NCI-H748 treated with DMSO at 0.1 percent for 48 hours (cell line): Measurements from ENCODE around the gene IDI1.
"Not testable (repeated sequence)": the region's sequence is repeated elsewhere in the genome, so short reads cannot be mapped to it uniquely, and the experiment has no call there.

Experiments
- DNase-seq: peaks from one replicate; lab custom pipeline; 2025; lab: John Stamatoyannopoulos, UW

IDI1 gene

DNA sequence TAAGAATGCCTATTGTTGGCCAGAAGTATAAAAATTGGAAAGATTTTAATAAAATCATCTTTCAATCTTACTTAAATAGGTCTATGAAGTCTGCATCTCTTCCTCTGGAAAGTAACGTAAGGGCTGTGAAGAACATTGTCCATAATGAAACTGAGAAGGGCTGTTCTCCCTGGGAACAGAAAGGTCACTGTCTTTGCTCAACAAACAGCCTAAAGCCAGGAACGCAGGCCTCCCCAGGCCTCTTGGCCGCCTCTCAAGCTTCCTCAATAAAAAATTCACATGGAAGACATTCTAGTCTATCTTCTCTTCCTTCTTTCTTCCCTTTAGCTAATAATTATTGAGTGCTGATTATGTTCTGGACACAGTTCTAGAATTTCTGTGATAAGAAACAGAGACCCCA is 14.2 kb downstream of the IDI1 start:
- DNase-seq, result no peak

DNA sequence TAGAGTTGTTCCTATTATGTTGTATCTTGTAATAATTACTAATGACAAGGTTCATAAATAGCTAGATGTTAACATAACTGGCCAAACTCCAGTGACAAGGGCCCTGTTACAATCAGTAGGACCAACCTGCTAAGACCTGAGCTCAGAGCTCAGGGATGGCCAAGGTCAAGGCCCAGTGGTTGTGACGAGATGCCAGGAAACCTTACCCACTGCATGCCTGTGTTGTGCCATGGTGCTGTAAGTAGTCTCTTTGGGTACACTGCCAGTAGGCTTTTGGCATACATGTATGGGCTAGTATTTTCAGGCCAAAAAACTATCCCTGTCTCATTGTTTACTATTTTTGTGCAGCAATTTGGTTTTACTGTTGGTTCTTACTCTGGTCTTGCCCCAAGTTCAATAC is 15.3 kb downstream of the IDI1 start:
- no peak for DNase-seq

DNA sequence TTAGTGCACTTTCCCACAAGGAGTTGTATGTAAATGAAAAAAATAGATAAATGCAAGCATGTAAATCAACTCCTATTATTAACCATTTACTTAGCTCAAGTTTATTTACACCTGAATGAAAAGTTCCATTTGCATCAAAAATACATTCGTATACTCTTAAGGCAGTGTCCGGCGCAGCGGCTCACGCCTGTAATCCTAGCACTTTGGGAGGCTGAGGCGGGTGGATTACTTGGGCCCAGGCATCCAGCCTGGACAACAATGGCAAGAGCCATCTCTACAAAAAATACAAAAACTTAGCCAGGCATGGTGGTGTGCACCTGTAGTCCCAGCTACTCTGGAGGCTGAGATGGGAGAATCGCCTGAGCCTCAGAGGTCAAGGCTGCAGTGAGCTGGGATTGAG is 19.1 kb downstream of the IDI1 start:
- no peak for DNase-seq

DNA sequence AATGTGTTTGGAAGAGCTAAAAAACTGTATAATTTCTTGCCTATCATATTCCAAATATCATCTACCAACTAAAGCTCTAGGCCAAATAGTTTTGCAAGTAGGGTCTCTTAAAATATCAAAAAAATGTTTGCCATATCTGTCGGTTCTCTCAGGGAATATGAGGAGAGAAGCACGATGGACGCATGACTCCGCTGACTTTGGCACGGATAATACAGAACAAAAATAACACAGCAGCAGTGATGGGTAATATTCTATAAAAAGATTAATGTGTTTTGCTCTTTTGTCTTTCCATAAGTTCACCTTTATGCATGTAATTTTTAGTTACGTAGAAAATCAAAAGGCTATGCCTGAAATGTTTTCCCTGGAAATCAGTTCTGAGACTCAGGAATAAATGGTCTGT is 22.3 kb downstream of the IDI1 start:
- no peak for DNase-seq

DNA sequence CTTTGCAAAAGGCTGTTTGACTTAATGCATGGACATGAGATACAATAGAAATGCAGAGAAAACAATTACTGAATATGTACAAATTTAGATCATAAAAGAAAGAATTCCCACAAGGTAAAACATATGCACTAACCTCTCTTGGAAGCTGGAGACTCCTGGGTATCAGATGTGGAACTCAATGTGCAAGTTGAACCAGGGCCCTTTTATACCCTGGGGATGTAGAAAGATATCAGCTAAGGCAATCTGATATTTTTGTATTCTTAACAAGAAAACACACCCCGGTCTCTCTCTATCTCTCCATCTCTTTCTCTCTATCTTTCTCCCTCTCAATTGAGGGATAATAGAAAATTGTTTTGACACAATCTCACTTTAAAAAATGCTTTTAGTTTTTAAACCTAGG is 23.2 kb downstream of the IDI1 start, which contains the start of gene IDI2:
Gene IDI2 (minus strand): TSS at position 177 of the 400 bp plus-strand sequence. CDS start 1,136 bp downstream, outside the sequence.
- DNase-seq, result no peak

DNA sequence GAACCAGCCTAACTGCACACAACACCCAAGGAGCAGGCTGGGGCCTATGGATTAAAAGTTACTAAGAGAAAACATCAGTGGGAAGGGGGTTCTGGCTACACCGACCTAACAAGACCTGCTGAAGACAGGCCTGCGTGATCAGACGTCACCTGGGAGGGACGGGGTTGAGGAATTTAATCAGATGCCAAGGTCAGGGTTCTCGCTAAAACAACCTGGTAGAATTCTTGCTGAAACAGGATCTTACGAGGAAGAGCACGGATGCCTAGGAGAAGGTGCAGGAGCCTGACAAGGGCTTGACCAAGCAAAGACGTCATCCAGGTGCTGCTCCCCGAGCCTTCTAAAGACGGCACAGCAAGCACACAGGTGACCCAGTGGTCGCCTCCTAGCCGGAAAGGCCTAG is 24.8 kb downstream of the IDI1 start:
- no peak for DNase-seq

DNA sequence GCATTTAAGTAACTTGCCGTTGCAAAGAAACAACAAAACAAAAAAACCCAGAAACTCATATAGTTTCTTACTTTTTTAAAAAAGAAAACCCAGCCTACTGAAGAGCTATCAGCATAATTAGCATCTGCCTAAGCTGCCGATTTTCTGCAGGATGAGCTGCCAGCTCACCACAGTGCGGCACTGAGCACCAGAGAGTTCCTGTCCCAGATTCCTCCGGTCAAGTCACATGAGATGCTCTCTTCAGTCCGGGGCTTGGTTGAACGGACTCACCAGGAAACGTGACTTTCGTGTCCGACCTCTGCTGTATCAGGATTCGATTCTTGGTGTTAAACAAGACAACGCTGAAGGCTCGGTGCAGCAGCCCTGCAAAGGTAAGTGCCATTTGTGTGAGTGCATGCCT is 26.5 kb downstream of the IDI1 start:
- DNase-seq, result no peak

DNA sequence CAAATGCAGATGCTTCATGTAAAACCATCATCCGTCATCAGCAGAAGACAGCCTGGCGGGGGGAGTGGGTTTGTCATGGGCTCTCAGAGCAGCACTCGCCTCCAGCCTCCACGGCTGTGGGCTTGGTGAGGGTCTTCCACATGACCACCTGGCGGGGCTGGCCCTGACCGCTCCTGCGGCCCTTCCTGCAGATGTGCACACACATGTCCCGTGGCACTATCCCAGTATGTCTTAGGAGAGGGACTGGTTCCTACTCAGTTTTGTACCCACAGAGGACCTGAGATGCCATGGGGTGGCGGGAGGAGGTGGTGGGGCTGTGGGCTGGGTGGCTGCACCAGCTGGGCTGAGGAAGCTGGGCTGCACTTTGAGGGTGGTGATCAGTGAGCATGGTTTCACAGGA is 28.0 kb downstream of the IDI1 start:
- DNase-seq, result no peak

DNA sequence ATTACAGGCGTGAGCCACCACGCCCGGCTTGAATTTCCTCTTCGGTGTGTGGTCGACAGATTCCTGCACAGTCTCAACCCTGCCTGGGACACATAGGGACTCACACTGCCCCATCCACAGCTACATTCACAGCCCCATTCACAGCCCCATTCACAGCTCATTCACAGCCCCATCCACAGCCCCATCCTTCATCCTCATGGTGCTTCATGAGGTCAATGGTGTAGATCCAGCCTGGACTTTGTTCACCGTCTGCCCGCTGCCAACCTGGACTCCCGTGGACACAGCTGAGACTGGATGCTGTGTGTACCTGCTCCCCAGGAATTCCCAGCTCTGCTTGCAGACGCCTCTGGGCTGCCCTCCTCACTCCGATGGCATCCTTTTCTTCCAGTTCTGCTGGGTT is 28.5 kb downstream of the IDI1 start:
- DNase-seq, result no peak

DNA sequence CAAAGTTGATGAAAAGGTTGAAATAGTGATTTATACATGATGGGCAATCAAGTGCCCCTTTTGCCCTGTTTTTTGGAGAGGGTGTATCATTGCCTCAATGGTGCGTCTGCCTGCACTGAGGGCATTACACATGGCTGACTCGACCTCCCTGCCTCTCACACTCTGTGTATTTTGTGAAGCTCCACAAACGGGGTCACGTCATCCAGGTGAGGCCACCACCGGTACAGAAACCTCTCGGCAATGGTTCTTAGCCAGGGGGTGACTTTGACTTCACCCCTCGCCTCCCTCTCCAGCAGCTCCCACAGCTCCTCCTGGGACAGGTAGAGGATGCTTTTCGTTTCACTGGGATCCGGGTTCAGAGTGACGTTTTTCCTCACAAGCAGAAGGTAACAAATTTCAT is 29.6 kb downstream of the IDI1 start:
- no peak for DNase-seq

DNA sequence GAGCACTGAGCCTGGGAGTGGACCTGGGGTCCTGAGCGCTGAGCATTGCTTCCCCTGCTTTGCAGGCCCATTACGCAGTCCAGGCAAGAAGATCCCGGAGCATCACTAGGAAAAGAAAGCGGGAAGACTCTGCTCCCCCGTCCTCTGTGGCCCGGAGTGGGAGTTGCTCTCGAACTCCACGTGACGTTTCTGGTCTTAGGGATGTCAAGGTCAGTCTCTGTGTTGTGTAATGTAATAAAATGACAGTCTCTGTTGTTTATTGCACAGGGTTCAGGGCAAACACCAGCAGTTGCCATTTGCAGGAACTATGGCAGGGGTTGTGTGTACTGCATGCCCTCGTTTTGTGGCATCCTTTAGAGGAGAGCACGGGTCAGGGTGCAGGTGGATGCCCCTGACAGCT is 33.2 kb downstream of the IDI1 start:
- no peak for DNase-seq

DNA sequence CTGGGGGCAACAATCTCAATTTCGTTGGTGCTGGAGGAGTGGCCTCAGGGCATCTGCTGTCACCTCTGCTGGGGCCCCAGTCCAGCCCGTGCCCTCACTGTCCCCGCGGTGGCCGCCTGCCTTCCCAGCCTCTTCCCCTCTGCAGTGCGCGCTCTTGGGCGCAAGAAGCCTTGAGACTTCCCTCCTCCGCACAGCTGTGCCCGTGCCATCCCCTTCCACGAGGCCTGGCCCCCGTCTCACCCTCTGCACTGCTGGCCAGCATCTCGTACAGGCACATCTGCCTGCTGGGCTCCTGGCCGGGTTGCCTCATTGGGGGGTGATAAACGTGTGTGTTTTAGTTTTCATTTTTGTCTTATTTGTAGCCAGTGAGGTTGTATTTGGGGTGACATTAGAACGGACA is 37.2 kb downstream of the IDI1 start:
- no peak for DNase-seq

DNA sequence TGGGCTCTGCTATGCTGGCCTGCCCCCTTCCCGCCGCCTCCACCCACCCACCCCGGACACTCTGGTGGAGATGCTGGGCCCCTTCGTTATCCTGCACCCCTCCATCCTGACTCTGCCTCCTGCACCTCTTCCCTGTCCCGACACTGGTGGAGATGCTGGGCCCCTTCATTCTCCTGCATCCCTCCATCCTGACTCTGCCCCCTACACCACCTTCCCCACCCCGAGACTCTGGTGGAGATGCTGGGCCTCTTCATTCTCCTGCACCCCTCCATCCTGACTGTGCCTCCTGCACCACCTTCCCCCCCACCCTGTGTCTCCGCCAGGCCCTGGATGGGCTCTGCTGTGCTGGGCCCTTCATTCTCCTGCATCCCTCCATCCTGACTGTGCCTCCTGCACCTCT is 38.2 kb downstream of the IDI1 start:
- no peak for DNase-seq

DNA sequence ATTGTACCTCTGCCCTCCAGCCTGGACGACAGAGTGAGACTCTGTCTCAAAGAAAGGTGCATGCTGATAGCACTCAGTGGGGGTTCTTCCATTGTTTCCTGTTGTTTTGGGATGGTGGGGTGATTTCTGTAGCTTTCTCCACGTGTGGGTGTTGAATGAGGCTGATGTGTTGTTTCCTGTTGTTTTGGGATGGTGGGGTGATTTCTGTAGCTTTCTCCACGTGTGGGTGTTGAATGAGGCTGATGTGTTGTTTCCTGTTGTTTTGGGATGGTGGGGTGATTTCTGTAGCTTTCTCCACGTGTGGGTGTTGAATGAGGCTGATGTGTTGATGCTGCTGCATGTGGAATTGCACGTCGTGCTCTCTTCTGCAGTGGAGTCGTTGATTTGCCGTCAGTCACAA is 39.0 kb downstream of the IDI1 start:
- DNase-seq, result not testable (repeated sequence)

DNA sequence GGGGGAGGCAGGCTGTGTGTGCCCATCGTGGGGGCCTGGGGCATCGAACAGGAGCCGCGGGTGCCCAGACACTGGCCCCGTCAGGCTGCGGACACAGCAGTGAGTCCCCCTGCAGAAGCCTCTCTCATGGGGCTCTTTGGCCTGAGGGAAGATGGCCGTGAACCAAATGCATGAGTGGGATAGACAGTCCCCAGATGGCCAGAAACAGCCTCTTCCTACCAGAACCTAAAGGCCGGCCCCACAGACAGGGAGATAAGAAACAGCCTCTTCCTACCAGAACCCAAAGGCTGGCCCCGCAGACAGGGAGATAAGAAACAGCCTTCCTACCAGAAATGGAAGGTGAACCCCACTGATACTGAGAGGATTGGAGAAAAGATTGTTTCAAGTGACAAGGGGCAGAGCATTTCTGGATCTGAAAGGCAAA is 39.8 kb downstream of the IDI1 start:
- no peak for DNase-seq

DNA sequence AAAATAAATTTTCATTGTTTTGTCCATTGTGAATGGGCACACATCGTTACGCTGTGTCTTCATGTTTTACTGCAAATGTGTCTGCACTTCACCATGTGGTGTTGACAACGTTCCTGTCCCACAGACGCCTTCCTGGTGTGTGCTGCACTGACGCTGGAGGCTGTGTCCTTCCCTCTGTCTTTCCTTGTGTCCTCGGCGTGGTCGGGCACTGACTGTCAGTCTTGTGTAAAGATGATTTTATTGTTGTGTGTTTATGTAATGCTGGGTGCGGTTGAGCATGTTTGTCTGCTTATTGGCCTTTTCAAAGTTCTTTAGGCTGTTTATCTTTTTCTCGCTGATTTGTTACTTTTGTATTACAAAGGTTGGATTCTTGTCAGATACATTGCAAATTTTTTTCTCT is 41.3 kb downstream of the IDI1 start:
- DNase-seq, result no peak

DNA sequence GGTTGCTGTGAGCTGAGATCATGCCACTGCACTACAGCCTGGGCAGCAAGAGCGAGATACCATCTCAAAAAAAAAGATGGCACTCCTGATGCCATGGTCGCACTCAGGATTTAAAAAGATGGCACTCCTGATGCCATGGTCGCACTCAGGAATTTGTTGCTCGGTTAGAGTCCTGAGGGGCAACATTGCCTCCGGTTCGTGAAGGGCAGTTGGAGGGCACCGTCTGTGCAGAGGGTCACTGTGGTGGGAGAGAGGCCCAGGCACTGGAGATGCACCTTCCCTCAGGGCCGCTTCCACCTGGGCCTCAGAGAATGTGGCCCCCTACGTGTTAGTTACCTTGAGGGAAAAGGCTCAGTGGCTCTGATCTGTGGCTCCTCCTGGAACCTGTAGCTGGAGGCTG is 42.3 kb downstream of the IDI1 start:
- no peak for DNase-seq

DNA sequence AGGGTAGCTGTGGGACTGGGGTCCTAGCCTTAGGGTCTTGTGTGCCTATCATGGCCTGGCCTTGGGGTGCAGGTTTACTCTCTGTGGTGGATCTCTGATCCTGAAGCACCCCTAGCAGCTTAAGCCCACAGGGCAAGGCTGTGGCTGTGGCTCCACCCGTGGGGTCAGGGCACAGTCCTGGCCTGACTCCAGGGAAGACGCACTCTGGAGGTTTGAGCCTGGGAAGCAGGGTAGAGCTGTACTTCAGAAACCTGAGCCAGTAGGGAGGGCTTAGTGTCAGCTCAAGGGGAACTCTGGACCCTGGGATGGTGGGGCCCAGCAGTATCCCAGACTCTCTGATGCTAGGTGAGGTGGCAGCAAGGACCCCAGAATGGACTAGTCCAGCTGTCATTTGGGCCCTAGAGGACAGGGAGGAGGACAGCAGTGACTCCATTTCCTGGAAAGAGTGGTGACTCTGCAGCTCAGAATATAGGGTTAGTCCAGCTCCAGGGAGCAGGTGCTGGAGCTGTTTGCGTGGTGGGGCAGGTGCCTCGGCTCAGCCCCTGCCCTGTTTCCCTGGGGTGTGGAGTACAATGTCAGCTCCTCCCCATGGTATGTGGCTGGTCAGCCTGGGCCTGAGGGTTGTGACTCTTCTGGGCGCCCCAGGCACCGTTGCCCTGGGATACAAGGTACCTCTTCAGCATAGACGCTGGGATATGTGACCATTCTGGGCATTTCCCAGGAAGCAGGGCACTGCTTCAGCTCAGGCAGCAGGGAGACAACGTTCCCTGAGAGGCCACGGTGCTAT is 44.8 kb downstream of the IDI1 start:
- no peak for DNase-seq

DNA sequence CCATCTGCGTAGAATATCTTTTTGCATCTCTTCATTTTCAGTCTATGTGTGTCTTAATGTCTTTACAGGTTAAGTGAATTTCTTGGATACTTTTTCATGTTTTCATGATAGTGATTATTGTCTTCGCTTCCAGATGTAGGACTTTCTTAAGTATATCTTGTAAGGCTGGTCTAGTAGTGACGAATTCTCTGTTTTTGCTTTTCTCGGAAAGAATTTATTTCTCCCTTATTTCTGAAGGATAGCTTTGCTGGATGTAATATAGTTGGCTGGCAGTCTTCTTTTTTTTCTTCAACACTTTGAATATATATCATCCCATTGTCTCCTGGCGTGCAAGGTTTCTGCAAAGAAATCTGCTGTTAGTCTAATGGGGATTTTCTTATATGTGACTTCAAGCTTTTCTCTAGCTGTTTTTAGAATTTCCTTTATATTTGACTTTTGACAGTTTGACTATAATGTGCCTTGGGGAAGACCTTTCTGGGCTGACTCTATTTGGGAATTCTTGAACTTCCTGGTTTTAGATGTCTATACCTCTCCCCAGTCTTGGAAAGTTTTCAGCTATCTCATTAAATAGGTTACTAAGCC is 46.4 kb downstream of the IDI1 start:
- DNase-seq, result no peak

DNA sequence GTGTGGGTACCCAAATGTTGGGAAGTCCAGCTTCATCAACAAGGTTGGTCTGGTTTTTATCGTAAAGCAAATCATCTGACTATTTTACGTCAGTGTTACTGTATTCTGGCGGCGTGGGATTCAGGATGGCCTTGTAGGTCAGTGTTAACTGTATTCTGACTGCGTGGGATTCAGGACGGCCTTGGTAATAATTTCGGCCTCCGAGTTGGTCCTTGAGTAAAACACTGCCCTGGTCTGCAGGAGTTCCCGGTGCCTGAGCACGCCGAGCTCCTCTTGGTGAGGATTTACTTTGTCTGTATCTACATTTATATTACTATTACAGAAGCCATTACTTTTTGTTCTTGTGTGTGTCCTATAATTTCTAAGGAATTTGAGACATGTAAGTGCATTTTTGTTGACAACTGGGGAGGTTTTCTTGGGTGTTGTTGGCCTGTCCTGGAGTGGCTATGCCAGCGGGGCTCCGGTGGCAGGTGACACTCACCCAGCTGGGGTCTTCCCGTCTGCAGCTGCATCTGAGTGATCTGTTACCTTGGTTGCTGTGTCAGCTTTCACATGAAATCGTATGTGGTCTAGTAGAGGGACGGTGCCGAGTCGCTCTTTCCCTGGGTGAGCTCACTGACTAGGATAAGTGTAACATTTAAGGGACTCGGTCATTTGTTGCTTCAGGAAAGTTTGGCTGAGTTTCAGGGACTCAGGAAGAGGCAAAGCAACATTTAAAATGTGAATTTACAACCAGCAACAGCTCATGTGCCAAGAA is 51.5 kb downstream of the IDI1 start:
- no peak for DNase-seq

DNA sequence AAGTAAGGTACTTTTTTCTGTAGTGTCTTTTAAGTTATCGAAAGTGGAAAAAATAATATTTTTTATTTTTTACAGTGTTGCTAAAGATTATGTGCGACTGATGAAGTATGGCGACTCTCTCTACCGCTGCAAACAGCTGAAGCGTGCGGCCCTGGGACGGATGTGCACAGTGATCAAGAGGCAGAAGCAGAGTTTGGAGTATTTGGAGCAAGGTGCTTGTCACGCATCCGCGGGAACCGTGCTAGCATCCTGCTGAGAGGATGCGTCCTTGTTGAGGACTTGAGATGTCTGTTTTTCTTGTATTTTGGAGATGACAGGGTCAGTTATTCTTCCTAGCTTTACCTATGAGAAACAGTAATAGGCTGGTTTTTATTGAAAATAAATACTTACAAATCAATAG is 52.9 kb downstream of the IDI1 start:
- DNase-seq, result no peak

DNA sequence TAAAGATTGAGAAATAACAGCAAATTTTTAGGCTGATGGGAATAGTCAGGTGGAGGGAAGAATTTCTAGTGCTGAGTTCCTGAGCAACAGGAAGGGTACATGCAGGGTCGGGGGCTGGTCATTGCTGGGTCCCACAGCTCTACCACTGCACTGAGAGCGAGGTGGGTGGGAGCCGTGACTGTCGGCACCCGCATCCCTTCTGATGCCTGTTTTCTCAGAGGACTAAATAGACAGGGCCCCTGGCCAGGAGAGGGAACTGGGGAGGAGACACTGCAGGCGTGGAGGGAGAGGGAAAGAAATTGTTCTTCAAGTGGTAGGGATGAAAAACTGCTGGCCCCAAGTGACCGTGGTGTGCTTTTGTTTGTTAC is 53.4 kb downstream of the IDI1 start:
- DNase-seq, result no peak

DNA sequence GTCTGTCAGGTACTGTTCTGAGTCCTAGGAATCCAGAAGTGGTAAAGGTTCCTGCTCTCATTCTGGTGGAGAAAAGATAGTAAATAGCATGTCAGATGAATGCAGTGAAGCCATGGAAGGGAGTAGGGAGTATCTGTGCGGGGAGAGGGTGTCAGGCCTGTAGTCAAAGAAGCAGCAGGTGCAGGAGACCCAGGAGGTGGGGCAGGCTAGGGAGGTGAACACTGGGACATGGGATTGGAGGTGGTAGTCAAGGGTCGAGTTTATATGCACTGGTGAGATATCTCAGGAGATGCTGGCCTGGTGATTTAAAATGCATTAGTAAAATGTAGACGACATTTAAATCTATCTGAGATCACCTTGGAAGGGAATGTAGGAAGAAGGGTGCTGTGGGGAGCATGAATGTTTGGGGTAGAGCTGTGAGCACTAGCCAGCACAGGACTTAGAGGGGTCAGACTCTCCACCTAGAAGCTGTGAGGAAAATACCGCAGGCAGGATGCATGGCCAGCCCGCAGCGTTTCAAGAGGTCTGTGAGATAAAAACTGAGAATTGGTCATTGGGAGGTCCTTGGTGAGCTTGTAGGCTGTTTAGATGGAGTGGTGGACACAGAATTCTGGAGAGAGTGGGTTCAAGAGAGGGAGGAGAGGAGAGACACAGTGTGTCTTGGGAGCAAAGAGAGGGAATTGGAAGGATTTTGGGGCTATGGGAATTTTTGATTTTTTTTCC is 53.9 kb downstream of the IDI1 start:
- DNase-seq, result no peak
